OCI-LY1 (cell line): Measurements from ENCODE around the gene ITIH1.

Experiments
- EZH2 ChIP-seq: fragments of 200-600 bp; sonication (generic), shearing (Covaris generic); IDR thresholded peaks from 2 replicates; pipeline ENCODE4 v1.8.0; 2017; ENCODE audit warnings: borderline replicate concordance, mixed run types, mild to moderate bottlenecking, antibody characterized with exemption, low read length, moderate library complexity, mixed read lengths
- TF ChIP-seq, protein P1 (sequence below): fragments of 200-600 bp; sonication (generic), shearing (Covaris generic); IDR thresholded peaks from 2 replicates; pipeline ENCODE4 v1.5.1; 2017; ENCODE audit warnings: mild to moderate bottlenecking, antibody characterized with exemption, low read length, moderate library complexity, mixed read lengths

DNA sequence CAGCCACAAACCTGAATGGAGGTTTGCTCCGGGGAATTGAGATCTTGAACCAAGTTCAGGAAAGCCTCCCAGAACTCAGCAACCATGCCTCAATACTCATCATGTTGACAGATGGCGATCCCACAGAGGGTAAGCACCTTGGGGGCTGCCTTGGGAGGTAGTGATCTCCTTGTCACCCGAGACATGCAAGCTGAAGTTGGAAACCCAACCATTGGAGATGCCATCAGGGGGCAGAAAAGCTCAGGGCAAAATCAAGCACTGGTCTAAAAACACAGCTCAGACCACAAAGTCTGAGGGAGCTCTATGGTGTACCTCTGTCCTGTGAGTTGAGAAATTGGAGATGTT, 5.8 kb downstream of the ITIH1 start:
- TF ChIP-seq, protein P1, sequence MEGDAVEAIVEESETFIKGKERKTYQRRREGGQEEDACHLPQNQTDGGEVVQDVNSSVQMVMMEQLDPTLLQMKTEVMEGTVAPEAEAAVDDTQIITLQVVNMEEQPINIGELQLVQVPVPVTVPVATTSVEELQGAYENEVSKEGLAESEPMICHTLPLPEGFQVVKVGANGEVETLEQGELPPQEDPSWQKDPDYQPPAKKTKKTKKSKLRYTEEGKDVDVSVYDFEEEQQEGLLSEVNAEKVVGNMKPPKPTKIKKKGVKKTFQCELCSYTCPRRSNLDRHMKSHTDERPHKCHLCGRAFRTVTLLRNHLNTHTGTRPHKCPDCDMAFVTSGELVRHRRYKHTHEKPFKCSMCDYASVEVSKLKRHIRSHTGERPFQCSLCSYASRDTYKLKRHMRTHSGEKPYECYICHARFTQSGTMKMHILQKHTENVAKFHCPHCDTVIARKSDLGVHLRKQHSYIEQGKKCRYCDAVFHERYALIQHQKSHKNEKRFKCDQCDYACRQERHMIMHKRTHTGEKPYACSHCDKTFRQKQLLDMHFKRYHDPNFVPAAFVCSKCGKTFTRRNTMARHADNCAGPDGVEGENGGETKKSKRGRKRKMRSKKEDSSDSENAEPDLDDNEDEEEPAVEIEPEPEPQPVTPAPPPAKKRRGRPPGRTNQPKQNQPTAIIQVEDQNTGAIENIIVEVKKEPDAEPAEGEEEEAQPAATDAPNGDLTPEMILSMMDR, result peak; percentile 9; the same call in 1 of the 2 replicates
- no peak for TF ChIP-seq EZH2
